Measurements from ENCODE around the gene ACKR2.
"Not testable (repeated sequence)": the region's sequence is repeated elsewhere in the genome, so short reads cannot be mapped to it uniquely, and the experiment has no call there.

DNA sequence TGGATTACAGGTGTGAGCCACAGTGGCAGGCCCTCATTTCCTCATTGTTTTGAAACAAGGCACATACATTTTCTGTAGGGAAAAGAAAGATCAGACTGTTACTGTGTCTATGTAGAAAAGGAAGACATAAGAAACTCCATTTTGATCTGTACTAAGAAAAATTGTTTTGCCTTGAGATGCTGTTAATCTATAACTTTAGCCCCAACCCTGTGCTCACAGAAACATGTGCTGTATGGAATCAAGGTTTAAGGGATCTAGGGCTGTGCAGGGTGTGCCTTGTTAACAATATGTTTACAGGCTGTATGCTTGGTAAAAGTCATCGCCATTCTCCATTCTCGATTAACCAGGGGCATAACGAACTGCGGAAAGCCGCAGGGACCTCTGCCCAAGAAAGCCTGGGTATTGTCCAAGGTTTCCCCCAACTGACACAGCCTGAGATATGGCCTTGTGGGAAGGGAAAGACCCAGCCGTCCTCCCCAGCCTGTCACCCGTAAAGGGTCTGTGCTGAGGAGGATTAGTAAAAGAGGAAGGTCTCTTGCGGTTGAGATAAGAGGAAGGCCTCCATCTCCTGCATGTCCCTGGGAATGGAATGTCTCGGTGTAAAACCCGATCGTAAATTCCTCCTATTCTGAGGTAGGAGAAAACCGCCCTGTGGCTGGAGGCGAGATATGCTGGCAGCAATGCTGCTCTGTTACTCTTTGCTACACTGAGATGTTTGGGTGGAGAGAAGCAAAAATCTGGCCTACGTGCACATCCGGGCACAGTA, 2.1 kb downstream of the ACKR2 start:
- TF ChIP-seq HNRNPH1 (optimal IDR thresholded peaks at IDR 0.05; ENCODE audit: low read depth, low read length); REL (CRISPR knock-in tag; conservative IDR thresholded peaks at IDR 0.05); NFIC (IDR thresholded peaks at IDR 0.05; ENCODE audit: low read length); ASH2L (IDR thresholded peaks at IDR 0.05; ENCODE audit: insufficient read length, low read depth, low read length); NFE2L2 (IDR thresholded peaks at IDR 0.05; ENCODE audit: low read length); CEBPZ (IDR thresholded peaks at IDR 0.05; ENCODE audit: low read length); ISX (CRISPR knock-in tag; conservative IDR thresholded peaks at IDR 0.05); ZFP36 (IDR thresholded peaks at IDR 0.05; ENCODE audit: borderline replicate concordance, low read depth, low read length, partially characterized antibody); PRDM15 (CRISPR knock-in tag; IDR thresholded peaks at IDR 0.05): not testable (repeated sequence)
- TF ChIP-seq, protein P1, sequence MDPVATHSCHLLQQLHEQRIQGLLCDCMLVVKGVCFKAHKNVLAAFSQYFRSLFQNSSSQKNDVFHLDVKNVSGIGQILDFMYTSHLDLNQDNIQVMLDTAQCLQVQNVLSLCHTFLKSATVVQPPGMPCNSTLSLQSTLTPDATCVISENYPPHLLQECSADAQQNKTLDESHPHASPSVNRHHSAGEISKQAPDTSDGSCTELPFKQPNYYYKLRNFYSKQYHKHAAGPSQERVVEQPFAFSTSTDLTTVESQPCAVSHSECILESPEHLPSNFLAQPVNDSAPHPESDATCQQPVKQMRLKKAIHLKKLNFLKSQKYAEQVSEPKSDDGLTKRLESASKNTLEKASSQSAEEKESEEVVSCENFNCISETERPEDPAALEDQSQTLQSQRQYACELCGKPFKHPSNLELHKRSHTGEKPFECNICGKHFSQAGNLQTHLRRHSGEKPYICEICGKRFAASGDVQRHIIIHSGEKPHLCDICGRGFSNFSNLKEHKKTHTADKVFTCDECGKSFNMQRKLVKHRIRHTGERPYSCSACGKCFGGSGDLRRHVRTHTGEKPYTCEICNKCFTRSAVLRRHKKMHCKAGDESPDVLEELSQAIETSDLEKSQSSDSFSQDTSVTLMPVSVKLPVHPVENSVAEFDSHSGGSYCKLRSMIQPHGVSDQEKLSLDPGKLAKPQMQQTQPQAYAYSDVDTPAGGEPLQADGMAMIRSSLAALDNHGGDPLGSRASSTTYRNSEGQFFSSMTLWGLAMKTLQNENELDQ (CRISPR knock-in tag; IDR thresholded peaks at IDR 0.05; ENCODE audit: borderline replicate concordance), result not testable (repeated sequence)
- TF ChIP-seq, protein P2, sequence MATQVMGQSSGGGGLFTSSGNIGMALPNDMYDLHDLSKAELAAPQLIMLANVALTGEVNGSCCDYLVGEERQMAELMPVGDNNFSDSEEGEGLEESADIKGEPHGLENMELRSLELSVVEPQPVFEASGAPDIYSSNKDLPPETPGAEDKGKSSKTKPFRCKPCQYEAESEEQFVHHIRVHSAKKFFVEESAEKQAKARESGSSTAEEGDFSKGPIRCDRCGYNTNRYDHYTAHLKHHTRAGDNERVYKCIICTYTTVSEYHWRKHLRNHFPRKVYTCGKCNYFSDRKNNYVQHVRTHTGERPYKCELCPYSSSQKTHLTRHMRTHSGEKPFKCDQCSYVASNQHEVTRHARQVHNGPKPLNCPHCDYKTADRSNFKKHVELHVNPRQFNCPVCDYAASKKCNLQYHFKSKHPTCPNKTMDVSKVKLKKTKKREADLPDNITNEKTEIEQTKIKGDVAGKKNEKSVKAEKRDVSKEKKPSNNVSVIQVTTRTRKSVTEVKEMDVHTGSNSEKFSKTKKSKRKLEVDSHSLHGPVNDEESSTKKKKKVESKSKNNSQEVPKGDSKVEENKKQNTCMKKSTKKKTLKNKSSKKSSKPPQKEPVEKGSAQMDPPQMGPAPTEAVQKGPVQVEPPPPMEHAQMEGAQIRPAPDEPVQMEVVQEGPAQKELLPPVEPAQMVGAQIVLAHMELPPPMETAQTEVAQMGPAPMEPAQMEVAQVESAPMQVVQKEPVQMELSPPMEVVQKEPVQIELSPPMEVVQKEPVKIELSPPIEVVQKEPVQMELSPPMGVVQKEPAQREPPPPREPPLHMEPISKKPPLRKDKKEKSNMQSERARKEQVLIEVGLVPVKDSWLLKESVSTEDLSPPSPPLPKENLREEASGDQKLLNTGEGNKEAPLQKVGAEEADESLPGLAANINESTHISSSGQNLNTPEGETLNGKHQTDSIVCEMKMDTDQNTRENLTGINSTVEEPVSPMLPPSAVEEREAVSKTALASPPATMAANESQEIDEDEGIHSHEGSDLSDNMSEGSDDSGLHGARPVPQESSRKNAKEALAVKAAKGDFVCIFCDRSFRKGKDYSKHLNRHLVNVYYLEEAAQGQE (IDR thresholded peaks at IDR 0.05; ENCODE audit: borderline replicate concordance in 1 of 2, low read depth in 1 of 2, low read length in 2 of 2), result not testable (repeated sequence)
